ENCODE data around the gene HOXD12.

The HOXD12 gene

DNA sequence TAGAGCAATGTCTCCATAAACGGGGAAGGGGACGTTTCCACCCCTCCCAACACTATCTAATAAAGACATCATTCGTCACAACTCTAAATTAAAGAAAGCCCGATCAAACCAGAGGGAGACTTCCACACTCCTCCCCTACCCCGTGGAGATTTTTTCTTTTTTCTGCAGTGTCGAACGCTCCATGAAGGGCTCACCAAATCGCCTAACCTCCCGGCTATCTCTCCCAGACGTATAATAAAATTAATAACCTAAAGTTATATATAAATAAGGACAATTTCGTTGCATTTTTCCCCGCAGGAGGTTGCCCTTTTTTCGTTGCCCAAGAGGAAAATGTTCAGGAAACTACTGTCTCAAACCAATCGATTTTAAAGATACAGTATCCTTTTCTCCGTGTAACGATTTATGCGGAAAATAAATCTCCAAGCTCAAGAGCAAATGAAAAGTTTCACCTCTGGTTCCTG is 18.2 kb upstream of the HOXD12 start:
- no peak for DNase-seq

DNA sequence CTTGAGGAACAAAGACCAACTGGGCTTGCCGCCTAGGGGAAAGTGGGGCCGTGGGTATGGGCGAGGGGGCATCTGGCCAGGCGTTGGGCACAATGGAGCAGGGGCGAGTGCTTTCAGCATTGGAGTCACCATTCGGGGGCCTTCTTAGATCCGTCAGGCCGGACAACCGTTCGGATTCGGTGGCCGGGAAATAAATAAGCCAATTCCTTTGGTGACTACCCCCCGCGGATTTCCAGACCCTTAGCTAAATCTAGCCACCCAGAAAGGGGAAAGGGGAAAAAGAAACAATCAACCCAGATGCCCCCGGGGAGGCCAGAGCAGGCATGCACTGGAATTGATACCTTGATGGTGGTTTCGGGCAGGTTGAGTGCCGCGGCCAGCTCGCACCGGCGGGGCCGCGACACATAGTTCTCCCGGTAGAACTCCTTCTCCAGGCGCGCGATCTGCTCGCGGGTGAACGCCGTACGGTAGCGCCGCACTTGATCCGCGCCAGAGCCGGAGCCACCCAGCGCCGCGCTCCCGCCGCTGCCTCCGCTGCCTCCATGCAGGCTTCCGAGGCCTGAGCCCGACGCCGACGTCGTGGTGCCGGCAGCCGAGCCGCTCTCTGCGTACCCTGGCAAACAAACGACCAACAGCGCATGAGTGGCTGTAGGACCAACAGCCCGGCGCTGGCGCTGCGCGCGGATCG is 17.6 kb upstream of the HOXD12 start:
- no peak for DNase-seq

DNA sequence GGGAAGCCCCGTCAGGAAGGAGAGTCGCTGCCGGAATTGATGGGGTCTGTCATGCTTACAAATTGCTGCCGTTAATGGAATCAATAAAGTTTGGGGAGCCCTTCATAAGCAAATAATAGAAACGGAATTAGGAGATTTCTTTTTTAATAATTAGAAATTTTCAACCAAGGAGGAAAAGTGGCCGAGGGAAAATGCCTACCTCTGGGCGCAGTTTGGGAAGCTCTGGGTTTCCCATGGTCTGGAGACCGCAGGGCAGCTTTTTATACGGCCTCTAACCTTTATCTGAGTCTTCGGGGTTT is 17.1 kb upstream of the HOXD12 start:
- DNase-seq = no peak

DNA sequence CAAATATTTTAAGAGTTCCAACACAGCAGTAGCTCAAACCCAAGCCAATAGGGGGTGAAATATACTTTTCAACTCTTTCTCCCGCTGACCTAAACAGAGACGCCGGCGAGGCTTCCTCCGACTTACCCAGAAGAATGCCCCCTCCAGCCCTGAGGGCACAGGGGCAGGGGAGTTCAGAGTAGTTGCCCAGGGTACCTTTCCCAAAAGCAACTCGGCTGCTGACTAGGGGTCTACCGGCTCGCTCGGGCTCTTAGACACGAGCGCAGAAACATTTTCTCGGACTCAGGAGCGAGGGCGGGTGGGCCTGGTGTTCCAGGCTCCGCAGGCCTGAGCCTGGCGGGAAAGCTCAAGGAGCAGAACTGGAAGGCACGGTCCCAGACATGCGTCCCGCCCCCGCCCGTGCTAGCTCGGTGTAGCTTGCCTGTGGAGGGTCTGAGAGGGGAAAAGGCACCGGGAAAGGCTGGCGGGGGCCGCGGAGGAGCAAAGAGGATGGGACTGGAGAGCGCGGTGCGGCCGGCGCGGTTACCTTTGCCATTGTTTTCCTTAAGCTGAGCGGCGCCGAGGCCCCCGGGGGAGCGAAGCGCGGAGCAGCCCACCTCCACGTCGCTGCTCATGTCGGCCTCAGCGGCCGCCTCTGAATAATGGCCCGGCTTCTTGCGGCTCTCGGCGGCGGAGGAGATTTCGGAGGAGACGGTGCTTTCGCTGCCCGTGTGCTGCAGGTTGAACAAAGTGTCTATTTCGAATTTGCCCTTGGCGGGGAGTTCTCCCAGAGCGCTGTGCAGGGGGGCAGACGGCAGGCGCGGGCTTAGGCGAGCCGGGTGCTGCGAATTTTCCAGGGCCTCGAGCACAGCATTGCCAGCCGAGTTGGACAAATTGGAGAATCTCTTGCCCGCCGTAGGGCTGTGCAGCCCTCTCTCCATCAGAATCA is 16.5 kb upstream of the HOXD12 start:
- no peak for DNase-seq

DNA sequence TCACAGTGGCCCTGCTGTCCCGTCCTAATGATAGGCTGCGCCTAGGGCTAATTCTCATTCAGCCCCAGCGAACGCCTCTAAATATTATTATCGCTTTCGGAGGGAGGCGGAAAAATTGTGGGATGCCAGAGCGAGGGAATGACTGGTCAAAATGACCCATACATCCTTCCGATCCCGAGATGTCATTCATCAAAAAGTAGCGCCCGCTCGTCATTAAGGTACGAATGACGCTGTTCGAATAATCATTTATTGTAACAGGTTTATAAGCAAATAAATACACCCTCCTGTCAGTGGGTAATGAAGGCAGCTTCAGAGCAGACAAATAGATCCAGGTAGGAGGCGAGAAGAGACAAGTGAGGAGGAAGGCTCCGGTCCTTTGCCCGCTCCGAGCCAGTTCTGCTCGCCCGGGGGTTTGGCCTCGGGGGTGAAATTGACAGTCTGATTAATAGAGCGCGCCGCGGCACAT is 15.8 kb upstream of the HOXD12 start, which contains the start of gene EVX2:
EVX2 (minus strand) TSS at position 167 of the 466 bp plus-strand sequence. CDS start 186 bp downstream, outside the sequence.
- DNase-seq = no peak

DNA sequence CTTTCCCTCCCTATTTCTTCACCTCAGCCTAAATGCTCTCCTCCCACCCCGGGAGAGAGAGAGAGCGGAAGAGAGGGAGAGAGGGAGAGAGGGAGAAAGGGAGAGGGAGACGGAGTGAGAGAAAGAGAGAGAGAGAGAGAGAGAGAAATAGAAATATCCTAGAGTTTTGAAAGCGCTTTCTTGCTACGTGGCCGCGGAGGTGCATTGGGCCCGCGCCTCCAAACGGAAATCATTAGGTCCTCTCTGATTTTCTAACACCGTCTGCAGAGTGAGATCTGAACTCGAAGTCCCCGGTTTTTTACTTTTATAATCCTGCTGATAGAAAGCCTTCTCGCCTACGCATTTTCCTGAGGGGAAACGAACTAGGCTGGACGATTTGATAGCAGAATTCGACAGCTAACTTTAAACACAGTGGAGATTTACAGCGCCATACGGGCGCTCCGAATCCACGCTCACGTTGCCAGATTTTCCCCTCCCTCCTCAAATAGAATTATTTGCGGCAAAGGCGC is 14.9 kb upstream of the HOXD12 start:
- DNase-seq = no peak

DNA sequence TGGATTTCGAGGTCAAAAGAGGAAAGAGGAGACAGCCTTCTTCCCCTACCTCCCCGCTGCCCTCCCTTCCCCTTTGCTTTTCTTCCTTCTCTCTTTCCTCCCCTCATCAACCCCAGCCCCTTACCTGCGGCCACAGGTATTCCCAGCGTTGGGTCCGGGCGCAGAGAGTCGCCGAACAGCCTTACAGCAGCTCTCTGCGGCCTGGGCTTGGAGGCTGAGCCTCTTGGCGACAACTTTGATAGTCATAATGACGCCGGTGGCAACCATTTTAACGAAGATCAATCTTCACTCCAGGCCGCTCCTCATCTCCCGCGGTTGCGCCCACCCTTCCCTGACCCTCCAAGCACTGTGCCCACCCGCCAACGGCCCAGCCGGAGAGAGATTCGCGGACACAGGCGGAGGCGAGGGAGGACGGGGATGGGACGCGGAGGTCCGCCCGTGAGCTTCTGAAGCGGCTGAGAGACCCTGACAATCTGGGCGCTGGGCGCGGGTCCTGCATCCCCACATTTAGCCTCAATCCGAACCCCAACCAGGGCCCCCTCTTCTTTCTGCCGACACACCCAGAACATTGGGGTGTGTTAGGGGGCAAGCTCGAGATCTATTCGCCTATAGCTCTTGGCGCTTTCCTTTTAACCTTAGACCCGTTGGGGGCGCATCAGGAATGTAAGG is 14.3 kb upstream of the HOXD12 start:
- DNase-seq = no peak

DNA sequence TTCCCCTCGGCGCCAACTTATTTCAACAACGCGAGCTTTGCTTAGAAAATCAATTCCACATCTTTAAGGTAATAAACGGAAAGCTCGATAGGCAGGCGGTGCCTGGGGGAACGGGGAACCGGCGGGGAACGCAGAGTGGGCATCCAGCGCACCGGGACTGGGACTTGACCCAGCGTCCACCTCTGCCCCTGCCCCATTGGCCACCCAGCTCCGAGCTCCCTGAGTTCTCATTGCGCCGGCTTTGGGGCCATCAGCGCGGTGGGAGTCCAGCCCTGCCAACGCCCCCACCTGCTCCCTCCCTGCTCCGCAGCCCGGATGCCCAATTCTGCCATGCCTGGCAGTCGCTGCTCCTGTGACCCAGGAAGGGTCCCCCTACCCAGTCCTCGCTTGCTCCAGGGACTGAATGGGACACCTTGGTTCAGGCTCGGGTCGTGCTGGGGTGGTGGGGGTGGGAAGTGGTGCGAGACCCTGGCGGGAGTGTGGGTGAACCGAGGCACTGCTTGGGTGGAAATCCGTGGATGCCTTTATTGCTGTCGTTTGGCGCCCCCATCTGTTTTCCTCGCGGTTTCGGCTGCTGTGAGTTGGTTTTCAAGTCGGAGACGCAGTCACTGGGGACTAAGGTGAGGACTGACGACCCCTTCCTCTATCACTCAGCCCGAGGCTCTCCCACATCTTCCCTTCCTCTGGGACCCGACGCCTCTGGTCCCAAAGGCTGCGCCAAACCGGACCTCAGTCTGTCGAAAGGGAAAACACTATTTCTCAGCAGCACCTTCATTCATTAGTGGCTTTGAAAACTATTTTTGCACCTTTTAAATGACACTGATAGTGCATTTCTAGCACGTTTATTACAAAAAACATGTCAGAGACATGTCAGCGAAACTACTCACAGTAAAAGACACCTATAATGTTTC is 13.5 kb upstream of the HOXD12 start:
- DNase-seq = no peak

DNA sequence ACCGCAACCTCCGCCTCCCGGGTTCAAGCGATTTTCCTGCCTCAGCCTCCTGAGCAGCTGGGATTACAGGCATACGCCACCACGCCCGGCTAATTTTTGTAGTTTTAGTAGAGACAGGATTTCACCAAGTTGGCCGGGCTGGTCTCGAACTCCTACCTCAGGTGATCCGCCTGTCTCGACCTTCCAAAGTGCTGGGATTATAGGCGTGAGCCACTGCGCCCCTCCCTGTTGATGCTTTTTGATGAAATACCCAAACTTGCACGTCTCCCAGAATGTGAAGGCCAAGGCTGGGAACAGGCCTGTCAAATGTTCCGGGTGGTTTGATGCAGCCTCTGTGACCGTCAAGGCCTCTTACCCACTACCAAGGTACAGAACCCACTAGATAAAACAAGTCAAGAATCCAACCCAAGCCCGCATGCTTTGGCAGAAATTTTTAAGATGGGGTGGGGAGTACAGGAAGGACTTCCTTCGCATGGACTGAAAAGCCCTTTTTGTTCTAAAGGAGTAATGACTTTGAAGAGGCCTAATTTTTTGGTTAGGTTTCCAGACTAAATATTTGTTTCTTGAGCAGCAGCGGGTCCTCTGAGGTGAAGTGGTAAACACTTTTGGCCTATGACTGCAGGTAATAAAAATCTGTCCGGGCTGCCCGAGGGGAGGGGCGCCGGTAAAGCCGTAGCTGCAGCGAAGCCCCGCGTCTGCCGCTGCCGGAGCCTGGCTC is 12.1 kb upstream of the HOXD12 start:
- DNase-seq = no peak

DNA sequence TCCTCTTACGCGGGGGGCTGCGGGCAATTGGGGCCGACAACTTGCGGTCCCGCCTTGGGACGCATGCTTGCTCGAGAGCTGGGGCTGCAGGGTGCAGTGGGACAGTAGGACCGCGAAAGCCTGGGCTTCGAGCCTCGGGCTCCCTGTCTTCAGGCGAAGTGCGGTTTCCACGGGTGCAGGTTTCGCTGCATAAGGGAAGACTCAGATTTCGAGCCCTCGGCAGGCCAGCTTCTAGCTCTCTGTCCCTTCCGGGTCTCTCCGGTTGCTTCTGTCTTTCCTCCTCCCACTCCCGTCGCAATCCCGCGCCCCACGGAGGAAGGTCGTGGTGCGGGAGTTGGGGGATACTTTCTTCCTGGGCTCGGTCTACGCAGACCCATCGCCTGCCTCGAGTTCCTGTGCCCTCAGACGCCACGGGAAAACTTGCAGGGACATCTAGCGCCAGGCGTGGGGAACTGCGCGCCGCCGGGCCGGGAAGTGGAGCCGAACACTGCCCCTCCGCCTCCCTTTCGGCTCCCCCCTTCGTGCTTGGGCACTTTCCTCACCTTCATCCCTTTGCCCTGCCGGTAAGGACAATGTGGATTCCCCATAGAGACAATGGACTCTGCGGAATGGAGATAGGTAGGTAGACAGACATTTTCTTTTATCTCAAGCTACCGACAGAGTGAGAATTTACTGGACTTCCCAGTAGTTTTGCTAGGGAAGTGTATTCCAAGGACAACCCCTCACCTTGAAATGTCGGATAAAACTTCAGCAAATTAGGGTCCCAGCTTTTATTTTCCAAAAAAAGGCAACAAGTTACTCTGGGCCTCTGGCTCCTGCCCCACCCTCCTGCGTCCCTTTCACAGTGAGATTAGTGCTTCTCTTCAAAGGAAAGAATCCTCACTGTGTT is 11.3 kb upstream of the HOXD12 start:
- no peak for DNase-seq

DNA sequence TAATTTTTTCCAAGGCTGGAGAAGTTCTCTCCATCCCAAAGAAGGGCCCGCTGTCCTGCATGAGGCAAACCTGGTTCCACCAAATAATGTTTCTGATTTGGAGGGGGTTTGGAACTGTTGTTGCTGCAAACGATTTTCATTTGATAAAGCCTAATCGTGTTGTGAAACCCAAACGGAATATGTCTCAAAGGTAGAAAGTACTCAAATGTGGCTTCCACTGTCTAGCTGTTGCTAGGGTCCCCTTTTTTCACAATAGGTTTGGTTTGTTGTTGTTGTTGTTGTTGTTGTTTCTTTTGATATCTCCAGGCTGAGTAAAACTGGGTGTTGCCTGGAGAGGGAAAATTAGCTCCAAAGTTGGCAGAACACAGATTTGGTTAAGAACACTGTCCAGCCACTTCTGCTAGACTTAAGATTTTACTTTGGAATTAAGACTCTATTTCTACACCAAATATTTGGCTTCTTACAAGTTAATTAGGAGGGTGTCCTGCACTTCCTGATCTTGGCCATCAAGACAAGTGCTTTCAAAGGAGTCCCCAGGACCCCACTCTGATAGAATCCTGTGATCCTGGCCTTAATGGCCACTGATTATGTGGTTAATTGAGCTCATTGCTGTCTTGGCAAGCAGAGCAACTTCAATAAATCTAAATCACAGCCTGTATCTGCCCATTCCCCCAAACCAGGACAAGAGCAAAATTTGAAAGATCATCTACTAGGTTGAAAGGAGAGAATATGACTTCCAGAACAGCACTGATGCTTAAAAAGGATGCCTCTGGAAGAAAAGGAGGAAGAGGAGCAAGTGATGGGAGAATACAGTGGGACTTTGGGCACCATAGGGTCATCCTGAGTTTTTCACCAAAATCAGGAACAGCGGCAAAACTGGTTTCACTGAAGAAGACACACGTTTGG is 10.4 kb upstream of the HOXD12 start:
- no peak for DNase-seq

DNA sequence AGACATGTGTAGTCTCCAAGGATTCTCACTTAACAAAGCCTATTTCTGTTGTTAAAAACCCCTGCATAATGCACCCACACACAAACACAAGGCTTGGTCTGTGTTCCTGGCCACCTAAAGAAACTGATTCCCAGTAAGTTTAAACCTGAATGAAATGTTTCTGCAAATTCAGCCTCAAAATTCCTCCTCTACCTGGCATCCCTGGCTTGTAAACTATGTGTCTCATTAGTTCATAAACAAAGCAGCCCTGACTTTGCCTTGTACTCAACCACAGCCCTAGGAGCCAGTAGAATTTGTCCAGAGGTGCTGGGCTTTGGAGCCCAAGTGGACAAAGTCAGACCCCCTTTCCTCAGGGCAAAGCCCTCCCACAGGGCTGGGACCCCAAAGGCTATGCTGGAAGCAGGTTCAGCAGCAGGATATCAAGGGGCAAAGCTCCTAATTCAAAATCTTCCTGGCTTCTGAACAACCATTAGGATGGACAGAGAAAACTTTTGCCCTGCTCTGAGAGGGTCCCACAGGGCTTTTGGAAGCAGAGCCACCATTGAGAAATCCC is 9.7 kb upstream of the HOXD12 start:
- no peak for DNase-seq

DNA sequence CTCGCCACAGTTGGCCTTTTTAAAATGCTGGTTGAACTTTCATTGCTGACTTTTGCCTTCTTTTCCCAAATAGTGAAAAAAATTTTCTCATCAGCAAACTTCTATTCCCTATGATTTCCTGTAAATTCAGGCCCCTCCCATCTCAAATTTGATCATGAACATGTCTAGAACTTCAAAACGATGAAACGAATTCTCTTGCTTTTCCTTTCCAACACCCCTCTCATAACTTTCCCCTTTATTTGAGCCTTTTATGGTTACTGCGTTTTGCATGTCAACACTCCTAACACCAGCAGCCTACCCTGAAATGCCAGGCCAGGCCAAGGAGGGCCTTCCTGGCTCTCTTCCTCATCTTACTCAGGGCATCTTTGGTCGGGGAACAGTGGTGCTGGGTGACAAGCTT is 8.7 kb upstream of the HOXD12 start:
- no peak for DNase-seq

DNA sequence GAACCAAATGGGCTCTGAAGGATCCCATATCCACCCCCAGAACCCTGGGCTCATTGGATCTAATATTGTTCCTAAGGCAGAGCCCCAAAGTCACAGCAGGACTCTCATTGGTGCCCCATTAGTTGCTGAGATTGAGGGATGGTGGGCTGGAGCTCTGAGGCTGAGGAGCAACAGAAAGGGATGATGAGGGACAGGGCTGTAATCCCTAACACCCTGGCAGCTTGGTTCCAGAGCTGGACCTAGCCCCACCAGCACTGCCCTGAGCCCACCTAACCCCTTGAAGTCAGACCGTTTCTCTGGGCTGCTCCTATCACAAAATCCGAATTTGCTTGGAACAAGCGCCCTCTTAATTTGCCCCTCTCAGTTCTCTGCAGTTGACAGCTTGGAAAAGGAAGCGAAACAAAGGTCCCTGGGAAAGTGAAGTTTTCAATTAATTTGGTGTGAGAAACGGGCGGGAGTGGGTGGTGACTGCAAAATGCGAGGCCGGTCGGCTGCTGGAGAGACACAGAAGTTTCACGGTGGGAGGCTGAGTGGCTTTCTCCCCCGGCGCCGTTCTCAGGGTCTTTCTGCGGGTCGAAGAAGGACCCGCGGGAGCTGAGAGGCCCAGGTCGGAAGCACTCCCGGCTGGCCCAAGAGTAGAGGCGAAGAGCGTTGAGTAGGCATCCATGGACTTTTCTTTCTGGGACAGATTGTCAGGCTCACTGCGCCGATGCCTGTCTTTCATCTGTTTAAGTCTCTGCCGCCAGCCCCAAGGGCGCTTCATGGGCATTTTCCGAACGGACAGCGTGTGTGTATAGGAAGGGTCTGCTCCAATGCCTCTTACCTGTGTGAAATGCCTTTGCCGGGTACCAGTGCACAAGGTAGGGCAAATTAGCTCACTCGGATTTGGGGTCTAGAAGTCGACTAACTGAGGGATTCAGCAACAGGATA is 8.0 kb upstream of the HOXD12 start:
- DNase-seq = no peak

DNA sequence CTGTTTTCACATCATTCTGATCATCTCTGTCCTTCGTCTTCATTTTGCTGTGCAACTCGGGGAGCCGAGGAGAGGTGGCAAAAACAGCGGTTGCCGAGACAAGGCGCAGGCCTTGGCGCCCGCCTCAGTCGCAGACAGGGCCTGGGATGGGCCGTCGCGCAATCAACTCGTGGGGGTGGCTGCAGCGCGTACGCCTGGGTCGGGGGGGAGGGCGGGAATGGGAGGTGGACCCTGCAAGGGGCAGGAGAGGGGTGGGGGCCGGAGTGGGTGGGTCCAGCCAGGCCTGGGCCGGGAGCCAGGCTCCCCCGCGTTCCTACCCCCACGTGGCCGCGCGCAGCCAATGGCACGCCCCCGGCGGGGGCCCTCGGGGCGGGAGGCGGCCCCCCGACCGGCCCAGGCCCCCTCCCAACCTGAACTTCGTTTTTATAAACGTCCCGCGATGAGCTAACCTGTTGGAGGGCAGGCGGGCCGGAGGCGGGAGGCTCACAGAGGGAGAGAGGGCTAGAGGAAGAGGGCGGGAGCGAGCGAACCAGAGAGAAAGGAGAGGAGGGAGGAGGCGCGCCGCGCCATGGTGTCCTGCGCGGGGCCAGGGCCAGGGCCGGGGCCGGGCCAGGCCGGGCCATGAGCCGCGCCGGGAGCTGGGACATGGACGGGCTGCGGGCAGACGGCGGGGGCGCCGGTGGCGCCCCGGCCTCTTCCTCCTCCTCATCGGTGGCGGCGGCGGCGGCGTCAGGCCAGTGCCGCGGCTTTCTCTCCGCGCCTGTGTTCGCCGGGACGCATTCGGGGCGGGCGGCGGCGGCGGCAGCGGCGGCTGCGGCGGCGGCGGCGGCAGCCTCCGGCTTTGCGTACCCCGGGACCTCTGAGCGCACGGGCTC is 7.1 kb upstream of the HOXD12 start, which contains the start of gene HOXD13:
HOXD13 (plus strand) TSS at position 452 of the 875 bp plus-strand sequence; CDS start at position 622, 170 bp downstream.
- DNase-seq = no peak

DNA sequence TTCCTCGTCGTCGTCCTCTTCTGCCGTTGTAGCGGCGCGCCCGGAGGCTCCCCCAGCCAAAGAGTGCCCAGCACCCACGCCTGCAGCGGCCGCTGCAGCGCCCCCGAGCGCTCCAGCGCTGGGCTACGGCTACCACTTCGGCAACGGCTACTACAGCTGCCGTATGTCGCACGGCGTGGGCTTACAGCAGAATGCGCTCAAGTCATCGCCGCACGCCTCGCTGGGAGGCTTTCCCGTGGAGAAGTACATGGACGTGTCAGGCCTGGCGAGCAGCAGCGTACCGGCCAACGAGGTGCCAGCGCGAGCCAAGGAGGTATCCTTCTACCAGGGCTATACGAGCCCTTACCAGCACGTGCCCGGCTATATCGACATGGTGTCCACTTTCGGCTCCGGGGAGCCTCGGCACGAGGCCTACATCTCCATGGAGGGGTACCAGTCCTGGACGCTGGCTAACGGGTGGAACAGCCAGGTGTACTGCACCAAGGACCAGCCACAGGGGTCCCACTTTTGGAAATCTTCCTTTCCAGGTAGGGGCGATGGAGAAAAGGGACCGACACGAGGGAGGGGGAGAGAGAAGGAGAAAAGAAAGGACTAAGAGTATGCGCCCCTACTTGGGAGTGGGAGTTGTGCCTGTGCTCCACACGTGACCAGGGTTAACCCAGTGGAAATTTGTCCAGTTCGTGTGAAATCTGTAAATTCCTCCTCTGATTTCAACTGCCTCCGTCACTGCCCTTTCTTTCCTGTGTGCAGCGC is 6.3 kb upstream of the HOXD12 start:
- DNase-seq = no peak

Measured in bone marrow (tissue), 2 donors.